Endothelial cell of umbilical vein (primary cell): Measurements from ENCODE around the gene TIMM21. TPM values are rescaled to one million over a fixed set of nuclear protein-coding genes. Genes with fewer than 3 reads are reported as not detected.

Source experiments
- BruUV-seq: library from RNA; stranded (reverse); fragments of 400-500 nt; replicated peaks from 2 replicates; lab custom pipeline; 2021; lab: Mats Ljungman, UMichigan
- CTCF ChIA-PET: fragments of 300-600, 350-600 bp; sonication (Branson Sonifier 250); formaldehyde crosslinking; loops from one replicate; lab custom pipeline; 2021; ENCODE audit warnings: antibody characterized with exemption, inconsistent platforms; lab: Charles Lee
- POLR2A ChIA-PET: fragments of 300-600, 350-600 bp; sonication (Branson Sonifier 250); formaldehyde crosslinking; loops from one replicate; lab custom pipeline; 2021; ENCODE audit warnings: antibody characterized with exemption, inconsistent platforms; lab: Charles Lee
- DNase-seq: peaks from one replicate; pipeline ENCODE4 v3.0.0-alpha.2; 2011; ENCODE audit warnings: low read depth, low spot score
- FAIRE-seq: peaks from 2 replicates; lab custom pipeline; 2011; peaks lifted over from hg19 to GRCh38; lab: Jason Lieb, UNC
- H2AFZ ChIP-seq: 2 replicates; pipeline ENCODE4 v1.6.0; 2012; ENCODE audit warnings: low read depth, low read length, control low read depth, inconsistent platforms
- H3K27ac ChIP-seq: 2 replicates; pipeline ENCODE4 v1.5.1; 2011; ENCODE audit warnings: low read depth, mild to moderate bottlenecking, control low read depth, low read length, moderate library complexity; ENCODE audit not compliant: insufficient read depth
- H3K27me3 ChIP-seq, 2 experiments: 2 replicates each; pipeline versions ENCODE4 v1.6.0 to v1.6.1; 2011; ENCODE audit warnings: low read length in 2 of 2, mixed read lengths in 1 of 2; ENCODE audit not compliant: control insufficient read depth in 2 of 2, insufficient read depth in 2 of 2
- H3K36me3 ChIP-seq, 2 experiments: 2 replicates in 1 of 2; 3 replicates in 1 of 2; pipeline ENCODE4 v1.5.1; 2011; ENCODE audit warnings: low read length in 2 of 2, mild to moderate bottlenecking in 1 of 2, moderate library complexity in 1 of 2; ENCODE audit not compliant: control insufficient read depth in 2 of 2, insufficient read depth in 2 of 2; ENCODE audit errors: extremely low read depth in 1 of 2
- H3K4me1 ChIP-seq: 3 replicates; pipeline ENCODE4 v1.5.1; 2011; ENCODE audit warnings: mild to moderate bottlenecking, low read length; ENCODE audit not compliant: control insufficient read depth, insufficient read depth; ENCODE audit errors: extremely low read depth
- H3K4me2 ChIP-seq: 2 replicates; pipeline ENCODE4 v1.6.1; 2011; ENCODE audit warnings: low read length, control low read depth, mixed read lengths; ENCODE audit not compliant: insufficient read depth
- H3K4me3 ChIP-seq, 3 experiments: fragments of 200-600 bp in 1 of 3; sonication (generic), shearing (Covaris generic) in 1 of 3; replicated peaks in 1 of 3; 2 replicates each; pipeline ENCODE4 v1.5.1; 2011 to 2016; ENCODE audit warnings: control low read depth in 3 of 3, low read length in 3 of 3, mild to moderate bottlenecking in 2 of 3, inconsistent platforms in 1 of 3, low read depth in 1 of 3, moderate library complexity in 1 of 3; ENCODE audit not compliant: insufficient read depth in 1 of 3
- H3K79me2 ChIP-seq: 2 replicates; pipeline ENCODE4 v1.6.0; 2012; ENCODE audit warnings: low read length, inconsistent platforms; ENCODE audit not compliant: control insufficient read depth, insufficient read depth
- H3K9ac ChIP-seq: replicated peaks from 2 replicates; pipeline ENCODE3; 2011; ENCODE audit warnings: low read length, control low read depth; ENCODE audit not compliant: insufficient read depth; ENCODE audit errors: extremely low read depth
- H3K9me1 ChIP-seq: replicated peaks from 3 replicates; pipeline ENCODE4 v1.6.0; 2011; ENCODE audit warnings: mild to moderate bottlenecking, low read length; ENCODE audit not compliant: control insufficient read depth, insufficient read depth; ENCODE audit errors: extremely low read depth
- H3K9me3 ChIP-seq: replicated peaks from 2 replicates; pipeline ENCODE4 v1.5.1; 2012; ENCODE audit warnings: low read length, inconsistent platforms; ENCODE audit not compliant: control insufficient read depth, insufficient read depth
- H4K20me1 ChIP-seq: replicated peaks from 2 replicates; pipeline ENCODE3; 2011; ENCODE audit warnings: mild to moderate bottlenecking, low read length; ENCODE audit not compliant: control insufficient read depth, insufficient read depth; ENCODE audit errors: extremely low read depth
- FOS ChIP-seq: IDR thresholded peaks from 2 replicates; pipeline ENCODE4 v1.6.1; 2011; ENCODE audit warnings: mild to moderate bottlenecking, low read length, moderate library complexity, borderline replicate concordance; ENCODE audit not compliant: insufficient read depth
- GATA2 ChIP-seq: IDR thresholded peaks from 2 replicates; pipeline ENCODE4 v1.7.0; 2011; ENCODE audit warnings: low read depth, mild to moderate bottlenecking, moderate library complexity, mixed read lengths, low read length; ENCODE audit not compliant: insufficient read length, insufficient read depth
- JUN ChIP-seq: IDR thresholded peaks from 2 replicates; pipeline ENCODE4 v1.6.1; 2011; ENCODE audit warnings: borderline replicate concordance, low read depth; ENCODE audit not compliant: insufficient read length, insufficient read depth
- MYC ChIP-seq: IDR thresholded peaks from one replicate; pipeline ENCODE4 v1.6.1; 2011; ENCODE audit warnings: mild to moderate bottlenecking, low read depth, low read length
- POLR2A ChIP-seq: IDR thresholded peaks from 2 replicates; pipeline ENCODE4 v1.6.1; 2012; ENCODE audit warnings: low read depth, mild to moderate bottlenecking, control low read depth, low read length
- POLR2AphosphoS5 ChIP-seq: IDR thresholded peaks from 2 replicates; pipeline ENCODE4 v1.6.1; 2012; ENCODE audit warnings: low read depth, mild to moderate bottlenecking, control low read depth, low read length, moderate library complexity; ENCODE audit not compliant: insufficient read depth
- dilution Hi-C: fragments of 300-500 bp; cut with MboI; formaldehyde crosslinking; loops from one replicate; pipeline ENCODE4 v1.15.0; 2019; ENCODE audit warnings: low sequenced_read_pairs; ENCODE audit not compliant: extremely low pct_ligation_motif_present
- intact Hi-C: fragments of 100-400 bp; cut with micrococcal nuclease; formaldehyde crosslinking; loops from one replicate; pipeline ENCODE4 v1.10.0; 2022
- polyA plus RNA-seq, 4 experiments: library from polyadenylated mRNA; depleted of rRNA in 3 of 4; stranded (reverse) in 3 of 4; unstranded in 1 of 4; fragments of >200 nt; gene quantifications; 2 replicates each; pipeline versions ENCODE4 v1.2.1 to v1.2.3, GENCODE V29; 2011 to 2012; ENCODE audit warnings: missing spikeins in 1 of 4
- total RNA-seq: library from RNA; stranded (reverse); gene quantifications from 2 replicates; pipeline ENCODE4 v1.2.3, GENCODE V29; 2021
- TF ChIP-seq, protein P1 (sequence below), 2 donors: IDR thresholded peaks; 1 replicate in 1 of 2; 2 replicates in 1 of 2; pipeline ENCODE4 v1.5.1; 2011; ENCODE audit warnings: low read length in 2 of 2, mild to moderate bottlenecking in 2 of 2, moderate library complexity in 2 of 2, control low read depth in 1 of 2, inconsistent platforms in 1 of 2, low read depth in 1 of 2; ENCODE audit not compliant: insufficient read depth in 1 of 2; ENCODE audit errors: extremely low read depth in 1 of 2

Gene TIMM21
- total and polyA plus RNA-seq, 2 donors (not counting 3 experiments of a cell fraction or from before 2014, with no cell fraction given) = 22.9 to 38.9 TPM

DNA sequence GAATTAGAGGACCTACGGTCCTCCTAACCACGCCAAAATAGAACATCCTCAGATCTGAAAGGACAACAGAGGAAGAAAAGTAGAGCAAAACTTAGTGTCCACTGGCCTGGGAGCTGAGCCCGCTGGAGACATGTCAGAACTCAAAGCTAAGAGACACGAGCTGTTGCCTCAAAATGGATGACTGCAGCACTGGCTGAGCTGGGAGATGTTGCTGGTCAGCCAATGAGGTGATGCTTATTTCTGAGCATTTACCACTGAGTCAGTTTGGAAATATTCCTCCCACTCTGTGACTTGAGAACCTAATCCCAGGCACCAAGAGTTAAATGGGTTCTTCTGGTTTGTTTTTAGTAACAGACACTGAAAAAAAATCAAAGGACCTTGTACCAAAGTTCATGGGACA, 33.3 kb upstream of the TIMM21 start:
- Histone ChIP-seq H3K9me1 (no peaks in the 10 kb centered on the region), H2AFZ (no peak overlapping the region), H3K9me3 (no peaks in the 10 kb centered on the region), H3K4me2 (no peak overlapping the region), H3K27me3 (no peaks in the 10 kb centered on the region), H3K4me3 (no peak overlapping the region), H4K20me1 (no peaks in the 10 kb centered on the region), H3K9ac (no peak overlapping the region), H3K79me2 (no peaks in the 10 kb centered on the region), H3K27ac (no peak overlapping the region), H3K36me3 (no peaks in the 10 kb centered on the region), H3K4me1 (no peaks in the 10 kb centered on the region)
- intact Hi-C loops = no loop called here
- ChIA-PET POLR2A (no interaction called here), CTCF (no interaction called here)
- TF ChIP-seq MYC (no peak), GATA2 (no peak), POLR2A (no peak), JUN (no peak), POLR2AphosphoS5 (no peak), FOS (no peak)
- TF ChIP-seq, protein P1, sequence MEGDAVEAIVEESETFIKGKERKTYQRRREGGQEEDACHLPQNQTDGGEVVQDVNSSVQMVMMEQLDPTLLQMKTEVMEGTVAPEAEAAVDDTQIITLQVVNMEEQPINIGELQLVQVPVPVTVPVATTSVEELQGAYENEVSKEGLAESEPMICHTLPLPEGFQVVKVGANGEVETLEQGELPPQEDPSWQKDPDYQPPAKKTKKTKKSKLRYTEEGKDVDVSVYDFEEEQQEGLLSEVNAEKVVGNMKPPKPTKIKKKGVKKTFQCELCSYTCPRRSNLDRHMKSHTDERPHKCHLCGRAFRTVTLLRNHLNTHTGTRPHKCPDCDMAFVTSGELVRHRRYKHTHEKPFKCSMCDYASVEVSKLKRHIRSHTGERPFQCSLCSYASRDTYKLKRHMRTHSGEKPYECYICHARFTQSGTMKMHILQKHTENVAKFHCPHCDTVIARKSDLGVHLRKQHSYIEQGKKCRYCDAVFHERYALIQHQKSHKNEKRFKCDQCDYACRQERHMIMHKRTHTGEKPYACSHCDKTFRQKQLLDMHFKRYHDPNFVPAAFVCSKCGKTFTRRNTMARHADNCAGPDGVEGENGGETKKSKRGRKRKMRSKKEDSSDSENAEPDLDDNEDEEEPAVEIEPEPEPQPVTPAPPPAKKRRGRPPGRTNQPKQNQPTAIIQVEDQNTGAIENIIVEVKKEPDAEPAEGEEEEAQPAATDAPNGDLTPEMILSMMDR (IDR thresholded peaks at IDR 0.05; ENCODE audit: extremely low read depth in 1 of 2, insufficient read depth in 1 of 2, low read depth in 1 of 2, low read length in 2 of 2) = no peak
- no TSS peak for BruUV-seq
- dilution Hi-C loops = no loop called here
- DNase-seq (no peak), FAIRE-seq (no peak)
